Activated CD8-positive, alpha-beta memory T cell treated with anti-CD3 and anti-CD28 coated beads for 4 hours (primary cell): ENCODE data around the gene VMO1.
"Not testable (repeated sequence)": the region's sequence is repeated elsewhere in the genome, so short reads cannot be mapped to it uniquely, and the experiment has no call there.

Experiments
- DNase-seq, 2 donors: peaks; one replicate each; pipeline ENCODE4 v3.0.0-alpha.2; 2020; ENCODE audit warnings: low read depth in 2 of 2

VMO1 gene, protein sequence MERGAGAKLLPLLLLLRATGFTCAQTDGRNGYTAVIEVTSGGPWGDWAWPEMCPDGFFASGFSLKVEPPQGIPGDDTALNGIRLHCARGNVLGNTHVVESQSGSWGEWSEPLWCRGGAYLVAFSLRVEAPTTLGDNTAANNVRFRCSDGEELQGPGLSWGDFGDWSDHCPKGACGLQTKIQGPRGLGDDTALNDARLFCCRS

DNA sequence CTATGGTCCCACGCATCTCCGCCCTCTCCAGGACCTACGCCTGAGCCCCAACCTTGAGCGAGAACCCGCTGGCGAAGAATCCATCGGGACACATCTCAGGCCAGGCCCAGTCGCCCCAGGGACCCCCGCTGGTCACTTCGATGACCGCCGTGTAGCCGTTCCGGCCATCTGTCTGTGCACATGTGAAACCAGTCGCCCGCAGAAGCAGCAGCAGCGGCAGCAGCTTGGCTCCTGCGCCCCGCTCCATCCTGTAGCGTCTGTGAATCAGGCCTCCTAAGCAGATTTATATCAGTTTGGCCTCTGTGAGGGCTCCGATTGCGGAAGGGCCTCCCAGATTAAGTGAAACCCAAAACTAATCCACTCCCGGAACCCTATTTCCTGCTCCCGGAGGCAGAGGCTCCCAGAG lies at the start of gene VMO1:
VMO1 (minus strand) TSS at position 259 of the 406 bp plus-strand sequence; CDS start at position 247, 12 bp downstream.
- DNase-seq, result no peak

DNA sequence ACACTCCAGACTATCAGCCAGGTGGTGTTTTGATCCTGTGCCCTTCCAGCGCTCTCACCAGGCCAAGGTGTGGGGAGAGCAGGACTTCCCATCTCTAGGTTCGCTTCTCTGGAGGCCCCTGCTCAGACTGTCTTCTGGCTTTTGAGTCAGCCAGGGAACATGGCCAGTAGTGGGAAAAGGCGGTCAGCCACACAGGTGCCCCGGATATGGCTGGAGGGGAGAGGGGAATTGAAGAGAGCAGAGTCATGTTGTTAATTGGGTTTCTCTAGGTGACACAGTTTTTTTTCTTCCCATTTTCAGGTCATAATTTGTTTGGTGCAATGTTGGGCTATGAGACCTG lies 48.5 kb upstream of the VMO1 start:
- DNase-seq, result no peak

DNA sequence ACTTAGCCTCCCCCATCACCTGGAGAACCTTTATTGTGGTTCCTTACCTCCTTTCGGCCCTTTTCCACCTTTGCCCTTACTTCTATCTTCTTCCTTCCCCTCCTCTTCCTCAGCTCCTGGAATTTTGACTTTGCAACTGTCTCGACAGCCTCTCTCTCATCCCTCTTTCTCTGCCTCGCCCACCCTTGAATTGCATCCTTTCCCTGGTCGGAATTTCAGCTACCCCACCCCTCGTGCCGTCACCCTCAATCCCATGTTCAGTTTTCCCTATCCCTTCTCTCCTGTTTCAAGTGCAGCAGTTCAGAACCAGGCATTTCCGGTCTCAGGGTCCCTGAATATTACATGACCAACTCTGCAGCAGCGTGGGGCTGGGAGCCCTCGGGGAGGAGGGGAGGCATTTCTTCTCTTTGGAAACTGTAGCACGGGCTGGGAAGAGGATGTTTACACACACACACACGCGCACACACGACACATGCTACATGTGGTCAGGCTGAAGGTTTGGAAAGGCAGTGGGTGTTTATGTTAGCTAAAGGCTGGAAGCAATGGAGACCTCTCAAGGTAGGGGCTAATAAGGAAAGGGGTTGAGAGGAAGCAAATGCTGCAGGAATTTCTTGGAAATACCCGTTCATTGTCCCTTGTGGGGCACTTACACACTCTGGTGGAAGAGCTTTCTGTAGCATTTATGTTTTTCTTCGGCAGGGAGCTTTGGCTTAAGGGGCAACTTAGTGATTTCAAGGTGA lies 47.9 kb upstream of the VMO1 start:
- no peak for DNase-seq

DNA sequence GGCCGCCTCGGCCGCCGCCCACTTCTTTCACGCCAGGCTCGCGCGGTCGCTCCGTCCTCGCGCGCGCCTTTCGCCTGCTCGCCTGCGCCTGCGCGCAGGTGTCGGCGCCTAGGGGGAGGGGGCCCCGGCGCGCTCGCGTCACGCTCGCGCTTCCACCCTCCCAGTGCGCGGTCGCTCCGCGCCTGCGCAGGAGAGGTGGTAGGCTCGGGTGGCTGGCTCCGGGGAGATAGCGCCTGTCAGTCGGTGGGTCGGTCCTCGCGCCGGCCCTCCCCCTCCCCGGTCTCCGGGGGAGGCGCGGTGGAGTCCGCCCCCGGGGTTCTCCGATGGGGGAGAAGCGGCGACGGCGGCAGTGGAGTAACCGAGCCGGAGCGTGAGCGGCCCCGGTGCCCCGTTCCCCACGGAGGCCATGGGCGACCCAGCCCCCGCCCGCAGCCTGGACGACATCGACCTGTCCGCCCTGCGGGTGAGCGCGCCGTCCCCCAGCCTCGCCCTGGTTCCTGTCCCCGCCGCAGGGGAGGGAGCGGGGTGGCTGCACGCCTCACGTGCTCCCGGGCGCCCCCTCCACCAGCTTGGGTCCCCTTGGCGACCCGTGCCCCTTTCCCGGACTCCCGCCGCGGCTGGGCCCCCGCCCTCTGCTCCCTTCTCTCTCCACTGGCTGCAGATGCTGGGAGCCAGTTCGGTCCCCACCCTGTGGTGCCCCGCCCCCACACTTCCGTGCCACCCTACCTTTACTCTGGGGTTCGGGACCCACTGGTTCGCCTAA lies 47.2 kb upstream of the VMO1 start, which contains the start of gene MINK1:
MINK1 (plus strand) TSS at position 163 of the 763 bp plus-strand sequence; CDS start at position 407, 244 bp downstream.
- peak; percentile 79 to 81 for DNase-seq

DNA sequence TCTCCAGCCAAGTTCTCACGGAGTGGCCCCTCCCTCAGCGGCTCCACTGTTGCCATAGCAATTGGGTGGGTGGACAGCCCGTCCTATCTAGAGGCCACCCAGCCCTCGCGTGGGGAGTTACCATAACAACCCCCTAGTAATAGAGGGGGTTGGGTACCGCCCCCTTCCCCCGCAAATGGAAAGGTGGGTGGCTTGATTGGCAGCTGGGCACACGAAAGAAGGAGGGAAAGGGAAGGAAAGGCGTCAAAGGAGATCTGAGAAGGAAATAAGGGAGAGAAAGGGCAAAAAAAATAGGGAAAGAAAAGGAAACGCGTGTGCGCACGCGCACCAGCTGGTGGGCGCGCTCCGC lies 46.6 kb upstream of the VMO1 start:
- not testable (repeated sequence) for DNase-seq

DNA sequence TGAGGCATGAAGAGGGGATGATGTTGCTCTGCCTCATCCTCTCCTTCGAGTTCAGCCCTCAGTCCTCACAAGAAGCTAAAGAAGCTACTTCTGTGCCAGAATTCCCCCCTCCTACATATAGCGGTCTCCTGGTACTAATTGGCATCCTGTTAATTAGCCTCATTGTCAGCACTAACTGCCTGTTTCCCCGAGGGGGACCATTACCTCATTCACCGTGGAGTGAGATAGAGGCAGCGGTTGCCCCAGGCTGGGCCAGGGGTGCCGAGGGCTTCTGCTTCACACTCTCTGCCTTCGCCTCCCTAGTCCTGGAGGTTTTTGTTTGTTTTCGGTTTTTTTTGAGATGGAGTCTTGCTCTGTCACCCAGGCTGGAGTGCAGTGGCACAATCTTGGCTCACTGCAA lies 41.2 kb upstream of the VMO1 start:
- no peak for DNase-seq

DNA sequence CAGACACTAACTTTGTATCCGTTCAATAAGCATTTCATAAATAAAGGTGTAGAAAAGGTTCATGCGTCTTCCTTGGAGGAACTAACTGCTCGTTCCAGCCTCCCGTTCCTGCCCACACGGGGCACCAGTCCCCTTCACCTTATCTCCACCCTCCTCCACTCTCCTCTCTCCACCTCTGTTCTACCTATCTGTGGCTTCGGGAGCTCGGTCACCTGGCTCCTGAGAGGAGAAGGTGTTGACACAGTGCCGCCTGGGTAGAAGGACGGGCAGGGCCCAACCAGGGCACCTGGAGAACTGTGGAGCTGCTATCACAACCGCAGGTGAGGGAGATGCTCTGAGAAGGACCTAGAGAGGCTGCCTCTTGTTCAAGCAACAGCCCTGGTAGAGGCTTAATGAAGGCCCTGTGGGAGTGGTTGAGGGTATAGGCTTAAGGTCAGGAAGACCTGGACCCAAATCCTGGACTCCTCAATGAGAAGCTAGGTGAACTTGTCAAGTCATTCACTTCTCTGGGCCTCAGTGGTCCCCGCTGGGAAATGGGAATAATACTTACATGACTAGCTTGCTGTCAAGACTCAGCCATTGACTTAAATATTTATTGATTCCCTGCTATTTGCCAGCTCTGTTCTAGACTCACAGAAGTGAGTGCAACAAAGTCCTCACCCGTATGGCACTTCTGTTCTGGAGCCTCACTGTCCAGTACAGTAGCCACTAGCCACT lies 37.4 kb upstream of the VMO1 start:
- DNase-seq, result no peak

DNA sequence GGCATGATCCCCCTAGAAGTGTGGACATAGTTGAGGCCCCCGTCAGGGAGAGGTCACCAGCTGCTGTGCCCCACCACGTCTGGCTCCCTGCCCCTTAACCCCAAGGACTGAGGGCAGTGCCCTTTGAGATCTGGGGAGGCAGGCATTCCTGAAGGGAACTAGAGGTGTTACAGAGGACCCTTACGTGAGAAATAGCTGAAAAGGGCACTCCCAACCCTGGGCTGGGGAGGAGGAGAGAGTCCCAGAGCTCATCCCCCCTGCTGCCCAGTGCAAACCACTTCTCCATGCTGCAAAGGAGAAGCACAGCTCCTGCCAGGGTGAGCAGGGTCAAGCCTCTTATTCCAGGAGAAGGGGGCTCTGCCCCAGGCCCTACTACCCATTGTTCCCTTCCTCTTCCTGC lies 36.7 kb upstream of the VMO1 start:
- no peak for DNase-seq

DNA sequence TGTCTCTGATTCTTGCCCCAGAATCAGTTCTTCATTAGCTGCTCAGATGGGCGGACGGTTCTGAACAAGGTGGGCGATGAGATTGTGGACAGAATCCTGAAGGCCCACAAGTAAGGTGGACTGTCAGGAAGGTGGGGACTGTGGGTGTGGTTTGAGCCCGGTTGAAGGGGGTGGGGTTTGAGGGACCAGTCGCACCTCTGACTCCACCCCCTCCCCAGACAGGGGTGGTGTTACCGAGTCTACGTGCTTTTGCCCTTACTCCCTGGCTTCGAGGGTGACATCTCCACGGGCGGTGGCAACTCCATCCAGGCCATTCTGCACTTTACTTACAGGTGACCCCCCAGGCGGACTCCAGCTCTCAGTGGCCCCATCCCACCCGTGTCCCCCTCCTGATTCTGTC lies 32.1 kb upstream of the VMO1 start:
- DNase-seq, result no peak

DNA sequence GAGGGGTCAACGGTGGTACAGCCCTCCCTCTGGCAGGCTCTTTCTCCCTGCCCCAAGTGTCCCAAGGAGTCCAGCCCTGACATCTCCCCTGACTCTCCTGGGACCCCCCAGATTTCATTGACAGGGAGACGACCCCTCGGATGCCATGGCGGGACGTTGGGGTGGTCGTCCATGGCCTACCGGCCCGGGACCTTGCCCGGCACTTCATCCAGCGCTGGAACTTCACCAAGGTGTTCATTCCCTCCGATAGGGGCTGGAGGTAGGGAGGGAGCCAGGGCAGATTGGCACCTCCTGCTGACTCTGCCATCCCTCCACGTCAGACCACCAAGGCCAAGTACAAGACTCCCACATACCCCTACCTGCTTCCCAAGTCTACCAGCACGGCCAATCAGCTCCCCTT lies 30.7 kb upstream of the VMO1 start:
- DNase-seq, result no peak

DNA sequence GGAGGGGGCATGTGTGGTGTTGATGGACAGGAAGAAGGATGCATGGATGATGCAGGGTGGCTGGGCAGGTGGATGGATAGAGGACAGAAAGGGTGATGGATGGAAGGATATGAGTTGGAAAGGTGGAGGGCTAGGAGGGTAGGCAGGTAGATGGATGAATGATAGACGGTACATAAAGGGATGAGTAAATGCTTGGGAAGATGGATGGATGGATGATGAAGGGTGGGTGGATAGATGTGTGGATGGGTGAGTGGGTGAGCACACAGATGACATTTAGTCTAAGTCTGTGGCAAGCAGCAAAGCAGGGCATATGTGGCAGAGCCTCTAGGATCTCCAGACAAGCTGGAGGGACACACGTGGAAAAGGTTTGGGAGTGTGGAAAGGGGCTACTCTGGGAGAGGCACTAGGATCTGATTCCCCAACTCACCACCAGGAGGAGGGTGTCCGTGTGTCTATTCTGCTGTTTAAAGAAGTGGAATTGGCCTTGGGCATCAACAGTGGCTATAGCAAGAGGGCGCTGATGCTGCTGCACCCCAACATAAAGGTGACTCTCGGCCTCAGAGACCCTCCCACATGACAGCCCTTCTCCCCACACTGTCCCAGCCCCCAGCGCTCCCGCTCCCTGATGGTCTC lies 29.0 kb upstream of the VMO1 start:
- DNase-seq, result no peak

DNA sequence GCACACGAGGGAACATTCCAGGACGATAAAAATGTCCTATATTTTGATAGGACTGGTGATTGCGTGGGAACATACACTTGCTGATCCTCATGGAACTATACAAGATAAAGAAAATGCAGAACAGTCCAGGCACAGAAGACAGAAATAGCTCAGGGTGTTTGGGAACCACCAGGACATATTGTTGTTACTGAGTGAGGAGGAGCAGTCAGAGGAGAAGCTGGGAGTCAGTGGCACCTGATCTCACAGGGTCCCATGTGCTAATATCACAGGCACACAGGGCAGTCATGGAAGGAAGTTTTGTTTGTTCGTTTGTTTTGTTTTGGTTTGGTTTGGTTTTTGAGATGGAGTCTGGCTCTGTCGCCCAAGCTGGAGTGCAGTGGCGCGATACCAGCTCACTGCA lies 26.5 kb upstream of the VMO1 start:
- no peak for DNase-seq

DNA sequence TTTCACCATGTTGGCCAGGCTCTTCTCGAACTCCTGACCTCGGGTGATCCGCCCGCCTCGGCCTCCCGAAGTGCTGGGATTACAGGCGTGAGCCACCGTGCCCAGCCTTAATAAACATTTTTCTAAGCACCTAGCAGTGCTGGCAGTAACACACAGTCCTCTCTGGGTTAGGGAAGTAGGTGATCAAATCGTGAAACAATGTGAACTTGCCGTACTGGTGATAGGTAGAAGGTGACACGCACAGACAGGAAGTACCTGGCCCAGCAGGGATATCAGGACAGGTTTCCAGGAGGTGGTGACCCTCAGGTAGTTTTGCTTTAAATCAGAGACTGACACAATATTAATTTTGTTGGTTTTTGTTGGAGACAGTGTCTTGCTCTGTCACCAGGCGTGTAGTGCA lies 25.3 kb upstream of the VMO1 start:
- no peak for DNase-seq

DNA sequence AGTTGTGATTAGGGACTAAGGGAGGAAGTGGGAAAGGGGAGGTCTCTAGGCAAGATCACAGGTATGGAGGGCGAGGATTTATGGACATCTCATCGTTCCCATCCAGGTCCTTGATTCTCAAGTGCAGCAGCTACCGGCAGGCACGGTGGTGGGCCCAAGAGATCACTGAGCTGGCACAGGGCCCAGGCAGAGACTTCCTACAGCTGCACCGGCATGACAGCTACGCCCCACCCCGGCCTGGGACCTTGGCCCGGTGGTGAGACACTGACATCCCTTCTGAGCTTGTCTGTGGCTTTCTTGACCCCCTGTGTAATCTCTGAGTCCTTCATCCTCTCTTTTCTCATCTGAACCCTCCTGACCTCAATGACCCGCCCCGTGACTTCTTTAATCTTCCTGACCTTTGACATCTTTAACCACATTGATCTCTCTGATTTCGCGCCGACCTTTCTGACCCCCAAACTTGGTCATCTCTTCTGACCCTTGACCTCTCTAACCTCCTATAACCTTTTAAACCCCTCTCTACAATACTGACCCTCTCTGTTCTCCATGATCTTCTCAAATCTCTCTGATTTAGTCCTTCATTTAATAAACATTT lies 24.6 kb upstream of the VMO1 start:
- no peak for DNase-seq

DNA sequence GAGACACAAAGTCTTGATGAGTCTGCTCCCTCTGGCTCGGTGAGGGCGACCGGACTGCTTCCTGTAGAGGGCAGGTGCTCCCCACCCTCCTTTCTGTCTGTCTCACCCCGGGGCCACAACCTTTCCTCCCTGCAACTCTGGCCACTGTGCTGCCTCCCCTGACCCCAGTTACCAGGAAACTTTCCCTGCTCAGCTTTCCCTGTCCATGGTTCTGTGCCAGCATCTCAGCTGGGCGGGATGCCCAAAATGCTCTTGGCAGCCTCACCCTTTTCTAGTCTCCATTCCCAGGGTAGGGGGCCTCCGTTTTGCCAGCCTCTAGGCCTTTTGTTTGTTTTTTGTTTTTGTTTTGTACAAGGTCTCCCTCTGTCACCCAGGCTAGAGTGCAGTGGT lies 22.2 kb upstream of the VMO1 start:
- DNase-seq, result no peak

DNA sequence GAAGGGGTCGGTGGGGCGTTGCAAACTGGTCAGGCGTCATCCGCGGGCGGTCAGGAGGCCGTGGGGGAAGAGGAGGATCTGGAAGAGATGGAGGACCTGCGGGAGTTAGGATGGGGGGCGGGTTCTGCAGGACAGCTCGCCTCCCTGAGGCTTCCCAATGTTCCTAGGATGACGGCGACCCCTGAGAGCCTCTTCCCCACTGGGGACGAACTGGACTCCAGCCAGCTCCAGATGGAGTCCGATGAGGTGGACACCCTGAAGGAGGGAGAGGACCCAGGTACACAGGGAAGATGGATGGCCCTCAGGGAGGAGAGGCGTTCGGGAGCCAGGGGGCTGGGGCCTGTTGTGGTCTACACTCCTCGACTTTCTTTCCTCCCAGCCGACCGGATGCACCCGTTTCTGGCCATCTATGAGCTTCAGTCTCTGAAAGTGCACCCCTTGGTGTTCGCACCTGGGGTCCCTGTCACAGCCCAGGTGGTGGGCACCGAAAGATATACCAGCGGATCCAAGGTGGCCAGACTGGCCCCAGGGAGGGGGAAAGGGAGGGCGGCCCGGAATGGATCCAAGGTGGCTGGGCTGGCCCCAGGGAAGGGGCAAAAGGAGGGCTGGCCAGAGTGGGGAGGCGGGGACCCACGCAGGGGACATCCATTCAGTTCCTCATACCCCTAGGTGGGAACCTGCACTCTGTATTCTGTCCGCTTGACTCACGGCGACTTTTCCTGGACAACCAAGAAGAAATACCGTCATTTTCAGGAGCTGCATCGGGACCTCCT lies 21.6 kb upstream of the VMO1 start:
- DNase-seq, result no peak

DNA sequence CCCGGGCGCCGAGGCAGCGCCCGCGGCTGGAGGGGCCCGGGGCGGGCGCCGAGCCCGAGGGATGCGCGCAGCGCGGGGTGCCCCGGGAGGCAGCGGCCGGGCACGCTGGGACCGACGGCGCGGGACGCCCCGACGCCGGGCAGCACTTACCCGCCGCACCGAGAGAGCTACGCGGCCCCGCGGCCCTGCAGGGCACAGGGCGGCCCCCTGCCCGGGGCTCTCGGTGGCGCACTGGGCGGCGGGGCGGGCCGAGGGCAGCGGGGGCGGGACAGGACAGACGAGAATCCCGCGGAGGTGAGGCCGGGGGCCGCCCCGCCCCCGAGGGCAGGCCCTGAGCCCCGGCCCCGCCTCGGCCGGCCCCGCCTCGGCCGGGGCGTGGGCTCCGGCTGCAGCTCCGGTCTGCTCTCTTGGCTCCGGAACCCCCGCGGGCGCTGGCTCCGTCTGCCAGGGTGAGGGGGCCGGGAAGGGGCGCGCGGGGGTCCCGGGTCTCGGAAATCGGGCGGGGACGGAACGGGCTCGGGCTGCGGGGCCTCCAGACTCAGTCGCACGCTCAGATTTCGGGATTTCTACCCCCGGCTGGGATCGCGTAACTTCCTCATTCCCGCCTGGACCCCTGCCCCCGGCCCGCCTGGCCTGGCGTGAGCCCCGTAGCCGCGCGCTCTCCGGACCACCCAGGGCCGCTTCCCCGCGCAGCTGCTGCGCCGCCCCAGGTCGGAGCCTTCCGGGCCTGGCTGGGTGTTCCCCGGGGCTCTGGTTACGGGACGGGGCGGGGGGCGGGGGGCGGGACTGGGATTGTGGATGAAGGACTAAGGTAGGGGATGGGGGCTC lies 20.8 kb upstream of the VMO1 start, which contains the start of gene PLD2:
PLD2 (plus strand) TSS at position 376 of the 828 bp plus-strand sequence. CDS start 621 bp downstream, outside the sequence.
- peak; percentile 63 to 66 for DNase-seq

DNA sequence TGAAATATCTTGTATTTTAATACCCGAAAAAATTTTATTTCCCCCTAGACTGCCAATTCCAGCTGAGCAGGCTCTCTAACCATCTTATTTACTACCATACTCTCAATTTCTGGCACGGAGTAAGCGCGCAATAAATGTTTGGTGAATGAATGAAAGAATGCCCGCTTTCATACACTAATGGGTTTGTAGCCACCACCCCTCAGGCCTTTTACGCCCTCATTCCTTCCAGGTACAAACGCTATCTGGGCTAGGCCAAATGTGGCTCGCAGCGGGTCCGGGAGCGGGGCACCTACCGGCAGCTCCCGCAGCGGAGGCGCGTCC lies 20.3 kb upstream of the VMO1 start:
- DNase-seq, result no peak

DNA sequence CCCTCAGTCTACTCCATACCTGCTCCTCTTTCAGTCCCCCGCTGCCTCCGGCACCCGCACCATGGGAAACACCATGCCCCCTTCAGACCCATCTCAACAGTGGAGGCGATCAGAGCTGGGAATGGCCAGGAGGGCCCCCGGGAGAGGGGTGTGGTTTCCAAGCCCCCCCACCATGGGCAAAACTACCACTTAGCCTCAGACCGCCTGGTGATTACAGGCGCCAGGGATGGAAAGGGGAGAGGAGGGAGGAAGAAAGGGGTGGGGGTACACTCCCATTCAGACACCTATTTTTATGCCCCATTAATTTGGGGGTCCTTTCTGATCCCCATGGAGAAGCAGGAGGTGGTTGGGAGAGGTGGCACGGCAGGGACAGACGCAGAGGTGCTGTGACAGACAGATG lies 16.1 kb upstream of the VMO1 start, which contains the start of gene C17orf114:
C17orf114 (minus strand) TSS at position 101 of the 400 bp plus-strand sequence.
- DNase-seq, result no peak
